ENCODE results near the gene GIGYF1.

GRCh38 chr7:100705753-100706671 lies 12.0 kb upstream of the GIGYF1 start, which contains the start of gene POP7:
- TF ChIP-seq CTCF (IDR thresholded peaks at IDR 0.05) (no peak), POLR2A (IDR thresholded peaks at IDR 0.05) (peak; percentile 38), EP300 (IDR thresholded peaks at IDR 0.05) (no peak)
